Measurements from ENCODE around the gene NLK. TPM values are rescaled to one million over a fixed set of nuclear protein-coding genes. Genes with fewer than 3 reads are reported as not detected.
"Not testable (repeated sequence)": the region's sequence is repeated elsewhere in the genome, so short reads cannot be mapped to it uniquely, and the experiment has no call there.

Gene NLK
- total and polyA plus RNA-seq, 2 donors (not counting 1 experiment from before 2014, with no cell fraction given): 12.7 to 24.8 TPM

DNA sequence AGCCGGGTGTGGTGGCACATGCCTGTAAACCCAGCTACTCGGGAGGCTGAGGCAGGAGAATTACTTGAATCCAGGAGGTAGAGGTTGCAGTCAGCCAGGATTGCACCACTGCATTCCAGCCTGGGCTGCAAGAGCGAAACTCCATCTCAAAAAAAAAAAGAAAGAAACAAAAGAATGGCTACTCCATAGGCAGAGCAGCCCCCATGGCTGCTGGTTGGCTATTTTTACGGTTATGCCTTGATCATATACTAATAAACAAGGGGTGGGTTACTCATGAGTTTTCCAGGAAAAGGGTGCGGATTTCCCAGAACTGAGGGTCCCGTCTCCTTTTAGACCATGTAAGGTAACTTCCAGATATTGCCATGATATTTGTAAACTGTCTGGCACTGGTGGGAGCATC, 200.3 kb downstream of the NLK start:
- H3K4me3 ChIP-seq (ENCODE audit: control extremely low read depth in 1 of 5, extremely low read depth in 1 of 5, insufficient read depth in 1 of 5, low read depth in 2 of 5, low read length in 4 of 5): no peak overlapping the region
- no CpG with 5 or more reads among the region's 6 CpGs for WGBS (ENCODE audit: insufficient coverage)
- H3K79me2 ChIP-seq (ENCODE audit: control insufficient read depth, insufficient read depth, low read length): no peaks in the 10 kb centered on the region
- DNase-seq (no peak), ATAC-seq (ENCODE audit: low read depth) (no peak)
- no peaks in the 10 kb centered on the region for H3K36me3 ChIP-seq (replicated peaks in 1 of 2; ENCODE audit: control extremely low read depth in 1 of 2, control insufficient read depth in 1 of 2, extremely low read depth in 1 of 2, insufficient read depth in 2 of 2, low read length in 1 of 2)
- H3K4me1 ChIP-seq (ENCODE audit: control insufficient read depth in 2 of 2, insufficient read depth in 2 of 2, low read length in 2 of 2): no peaks in the 10 kb centered on the region
- no peak overlapping the region for H3K27ac ChIP-seq (ENCODE audit: low read length in 2 of 2)
- no peaks in the 10 kb centered on the region for H3K9me3 ChIP-seq (ENCODE audit: control extremely low read depth in 1 of 3, control insufficient read depth in 2 of 3, insufficient read depth in 1 of 3, low read length in 2 of 3)
- intact Hi-C loops (cut with micrococcal nuclease): no loop called here
- H3K4me1 Mint-ChIP-seq: no peaks in the 10 kb centered on the region
- no peaks in the 10 kb centered on the region for H3K9me3 Mint-ChIP-seq (ENCODE audit: insufficient read depth)
- no peak overlapping the region for H3K9ac ChIP-seq (ENCODE audit: low read length)
- no peak overlapping the region for H3K4me3 Mint-ChIP-seq
- peaks cover 7% of the 10 kb centered on the region for H3K27me3 Mint-ChIP-seq
- H2AFZ ChIP-seq (ENCODE audit: insufficient read depth, low read depth, low read length, poor library complexity, severe bottlenecking): no peak overlapping the region
- POLR2A ChIA-PET: no interaction called here
- CTCF ChIA-PET: interaction anchor here (2.0 kb wide), 1 partner anchor 9 kb away, joined by 6 read pairs; no protein-coding TSS in a partner anchor
- no peak overlapping the region for H3K4me2 ChIP-seq (replicated peaks; ENCODE audit: low read depth, low read length, poor library complexity, severe bottlenecking)
- TF ChIP-seq EZH2 (IDR thresholded peaks at IDR 0.05; ENCODE audit: borderline replicate concordance, insufficient read depth, low read depth, low read length, poor library complexity, severe bottlenecking): no peak
- no peak for TF ChIP-seq CTCF (IDR thresholded peaks at IDR 0.05)
- no peaks in the 10 kb centered on the region for H3K27me3 ChIP-seq (replicated peaks in 1 of 4; ENCODE audit: control extremely low read depth in 1 of 4, control insufficient read depth in 3 of 4, insufficient read depth in 4 of 4, low read length in 3 of 4)
- H4K20me1 ChIP-seq (ENCODE audit: control insufficient read depth, insufficient read depth, low read length, poor library complexity, severe bottlenecking): no peaks in the 10 kb centered on the region
- no peak overlapping the region for H3K27ac Mint-ChIP-seq

DNA sequence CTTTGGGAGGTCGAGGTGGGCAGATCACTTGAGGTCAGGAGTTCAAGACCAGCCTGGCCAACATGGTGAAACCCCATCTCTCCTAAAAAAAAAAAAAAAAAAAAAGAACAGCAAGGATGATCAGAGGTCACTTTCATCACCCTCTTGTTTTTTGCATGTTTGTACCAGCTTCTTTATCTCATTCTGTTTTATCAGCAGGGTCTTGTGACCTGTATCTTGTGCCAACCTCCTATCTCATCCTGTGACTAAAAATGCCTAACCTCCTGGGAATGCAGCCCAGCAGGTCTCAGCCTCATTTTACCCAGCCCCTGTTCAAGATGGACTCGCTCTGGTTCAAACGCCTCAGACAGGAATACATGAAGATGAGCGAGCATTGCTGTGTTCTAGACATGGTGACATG, 200.8 kb downstream of the NLK start:
- intact Hi-C loops (cut with micrococcal nuclease); H3K4me3 Mint-ChIP-seq; H3K36me3 ChIP-seq (replicated peaks in 1 of 2; ENCODE audit: control extremely low read depth in 1 of 2, control insufficient read depth in 1 of 2, extremely low read depth in 1 of 2, insufficient read depth in 2 of 2, low read length in 1 of 2); POLR2A ChIA-PET; CTCF ChIA-PET; H3K27ac ChIP-seq (ENCODE audit: low read length in 2 of 2); H3K27ac Mint-ChIP-seq; H3K79me2 ChIP-seq (ENCODE audit: control insufficient read depth, insufficient read depth, low read length); ATAC-seq (ENCODE audit: low read depth); H3K4me1 ChIP-seq (ENCODE audit: control insufficient read depth in 2 of 2, insufficient read depth in 2 of 2, low read length in 2 of 2); H3K4me3 ChIP-seq (ENCODE audit: control extremely low read depth in 1 of 5, extremely low read depth in 1 of 5, insufficient read depth in 1 of 5, low read depth in 2 of 5, low read length in 4 of 5); H3K9ac ChIP-seq (ENCODE audit: low read length); H3K9me3 ChIP-seq (ENCODE audit: control extremely low read depth in 1 of 3, control insufficient read depth in 2 of 3, insufficient read depth in 1 of 3, low read length in 2 of 3); H2AFZ ChIP-seq (ENCODE audit: insufficient read depth, low read depth, low read length, poor library complexity, severe bottlenecking); H3K27me3 ChIP-seq (replicated peaks in 1 of 4; ENCODE audit: control extremely low read depth in 1 of 4, control insufficient read depth in 3 of 4, insufficient read depth in 4 of 4, low read length in 3 of 4); H3K4me2 ChIP-seq (replicated peaks; ENCODE audit: low read depth, low read length, poor library complexity, severe bottlenecking); H3K4me1 Mint-ChIP-seq; DNase-seq; H3K9me3 Mint-ChIP-seq (ENCODE audit: insufficient read depth); H4K20me1 ChIP-seq (ENCODE audit: control insufficient read depth, insufficient read depth, low read length, poor library complexity, severe bottlenecking): not testable (repeated sequence)
- WGBS (ENCODE audit: insufficient coverage): 96% methylated on average over 2 of the region's 4 CpGs
- peaks cover 12% of the 10 kb centered on the region for H3K27me3 Mint-ChIP-seq

All from B cell (primary cell).